Neuron (in vitro differentiated cells): ENCODE results near the gene TNS2.
A peak's percentile ranks its signal among the peaks of the same experiment; 100 is the strongest.

ENCODE experiments used
- H2AFZ ChIP-seq: one replicate; pipeline ENCODE4 v1.6.1; 2013; ENCODE audit warnings: low read depth, mild to moderate bottlenecking, inconsistent platforms, low read length, moderate library complexity
- H3K27me3 ChIP-seq: one replicate; pipeline ENCODE4 v1.6.1; 2013; ENCODE audit warnings: low read length; ENCODE audit not compliant: insufficient read depth
- H3K36me3 ChIP-seq: one replicate; pipeline ENCODE4 v1.6.1; 2013; ENCODE audit warnings: low read length; ENCODE audit not compliant: insufficient read depth
- H3K4me1 ChIP-seq: one replicate; pipeline ENCODE4 v1.6.1; 2013; ENCODE audit warnings: low read length; ENCODE audit not compliant: insufficient read depth
- H3K4me3 ChIP-seq: 2 replicates; pipeline ENCODE4 v1.5.1; 2013; ENCODE audit warnings: mild to moderate bottlenecking, low read length, moderate library complexity
- H3K9me3 ChIP-seq: one replicate; pipeline ENCODE4 v1.6.1; 2013; ENCODE audit warnings: low read length

The TNS2 gene

GRCh38 chr12:53047221-53048032 lies 2.4 kb upstream of the TNS2 start:
- Histone ChIP-seq H2AFZ (peak overlapping the region; percentile 69), H3K9me3 (no peaks in the 10 kb centered on the region), H3K36me3 (peaks cover 4% of the 10 kb centered on the region), H3K4me3 (peak overlapping the region; percentile 66), H3K4me1 (peaks cover 53% of the 10 kb centered on the region), H3K27me3 (no peaks in the 10 kb centered on the region)

- peaks cover 53% of the 10 kb centered on the region for H3K4me1 ChIP-seq
Observed at GRCh38 chr12:53048033-53048779, 1.7 kb upstream of the TNS2 start.

DNA sequence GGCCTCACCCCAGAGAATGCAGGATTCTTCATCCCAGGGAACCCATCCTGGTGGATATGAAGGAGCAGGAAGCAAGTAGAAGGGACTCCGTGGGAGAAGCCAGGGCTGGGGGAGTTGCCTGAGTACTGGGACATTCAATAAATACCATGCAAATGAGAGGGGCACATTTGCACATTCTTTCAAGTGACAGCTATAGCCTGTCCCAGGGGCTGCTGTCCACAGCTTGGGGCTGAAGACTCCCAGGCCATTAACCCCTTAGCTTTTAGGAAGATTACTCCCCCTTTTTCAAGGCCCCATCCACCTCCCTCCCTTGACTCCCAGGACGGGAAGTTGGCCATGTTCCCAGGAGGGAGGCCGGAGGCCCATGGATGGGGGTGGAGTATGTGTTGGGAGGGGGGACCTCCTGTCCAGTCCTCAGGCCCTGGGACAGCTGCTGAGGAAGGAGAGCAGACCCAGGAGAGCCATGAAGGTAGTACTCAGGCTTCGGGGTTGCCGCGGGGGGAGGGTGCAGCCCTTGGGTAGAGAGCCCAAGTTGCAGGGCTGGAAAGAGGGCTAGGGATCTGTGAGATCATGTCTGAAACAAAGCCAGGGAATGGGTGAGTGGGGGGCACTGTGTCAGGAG lies 974 bp upstream of the TNS2 start:
- Histone ChIP-seq H3K36me3 (no peaks in the 10 kb centered on the region), H2AFZ (no peak overlapping the region), H3K4me1 (peaks cover 53% of the 10 kb centered on the region), H3K27me3 (no peaks in the 10 kb centered on the region), H3K4me3 (peak overlapping the region; percentile 34), H3K9me3 (no peaks in the 10 kb centered on the region)

More at GRCh38 chr12:53048033-53048779, 1.7 kb upstream of the TNS2 start:
- Histone ChIP-seq H3K9me3 (no peaks in the 10 kb centered on the region), H3K4me3 (peak overlapping the region; percentile 39), H3K27me3 (no peaks in the 10 kb centered on the region), H2AFZ (no peak overlapping the region), H3K36me3 (no peaks in the 10 kb centered on the region)

DNA sequence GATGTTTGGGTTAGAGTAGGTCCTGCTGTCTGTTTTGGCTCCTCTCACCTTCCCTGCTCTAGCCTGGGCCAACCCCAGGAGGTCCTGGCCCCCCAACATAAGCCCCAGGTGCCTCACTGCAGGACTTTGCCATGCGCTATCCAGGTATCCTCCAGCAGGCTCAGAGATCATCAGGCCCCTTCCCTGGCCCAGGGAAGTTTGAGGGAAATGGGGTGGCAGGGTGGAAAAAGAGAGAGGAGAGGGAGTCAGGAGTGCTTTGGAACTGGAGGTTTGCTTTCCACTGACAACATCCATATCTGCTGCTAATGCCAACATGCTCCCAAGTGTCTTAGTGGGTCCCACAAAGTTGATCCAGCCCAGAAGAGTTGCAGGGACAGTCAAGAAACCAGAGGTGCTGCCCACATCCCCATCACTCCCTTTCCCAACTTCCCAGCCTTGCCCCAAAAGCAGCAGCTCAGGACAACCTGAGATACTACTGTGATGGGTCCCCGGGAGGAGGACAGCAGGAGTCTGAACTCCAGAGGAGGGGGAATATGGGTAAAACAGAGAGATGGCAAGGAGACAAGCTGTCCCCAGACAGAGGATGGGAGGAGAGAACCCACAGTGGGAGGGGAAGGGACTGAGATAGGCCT lies 677 bp downstream of the TNS2 start:
- H3K4me1 ChIP-seq = peaks cover 52% of the 10 kb centered on the region
- H3K4me3 ChIP-seq = peak overlapping the region; percentile 34
- no peaks in the 10 kb centered on the region for H3K36me3 ChIP-seq

GRCh38 chr12:53051058-53051880 lies 1.4 kb downstream of the TNS2 start:
- Histone ChIP-seq H3K9me3 (no peaks in the 10 kb centered on the region), H2AFZ (no peak overlapping the region), H3K4me1 (peaks cover 48% of the 10 kb centered on the region), H3K27me3 (no peaks in the 10 kb centered on the region), H3K4me3 (no peak overlapping the region), H3K36me3 (no peaks in the 10 kb centered on the region)

More for the DNA sequence above, 677 bp downstream of the TNS2 start:
- Histone ChIP-seq H3K9me3 (no peaks in the 10 kb centered on the region), H3K27me3 (no peaks in the 10 kb centered on the region), H2AFZ (no peak overlapping the region)

- Histone ChIP-seq H3K4me1 (peaks cover 45% of the 10 kb centered on the region), H3K36me3 (no peaks in the 10 kb centered on the region), H3K27me3 (no peaks in the 10 kb centered on the region), H2AFZ (no peak overlapping the region), H3K4me3 (no peak overlapping the region), H3K9me3 (no peaks in the 10 kb centered on the region)
Observed at GRCh38 chr12:53051881-53052412, 2.1 kb downstream of the TNS2 start.

DNA sequence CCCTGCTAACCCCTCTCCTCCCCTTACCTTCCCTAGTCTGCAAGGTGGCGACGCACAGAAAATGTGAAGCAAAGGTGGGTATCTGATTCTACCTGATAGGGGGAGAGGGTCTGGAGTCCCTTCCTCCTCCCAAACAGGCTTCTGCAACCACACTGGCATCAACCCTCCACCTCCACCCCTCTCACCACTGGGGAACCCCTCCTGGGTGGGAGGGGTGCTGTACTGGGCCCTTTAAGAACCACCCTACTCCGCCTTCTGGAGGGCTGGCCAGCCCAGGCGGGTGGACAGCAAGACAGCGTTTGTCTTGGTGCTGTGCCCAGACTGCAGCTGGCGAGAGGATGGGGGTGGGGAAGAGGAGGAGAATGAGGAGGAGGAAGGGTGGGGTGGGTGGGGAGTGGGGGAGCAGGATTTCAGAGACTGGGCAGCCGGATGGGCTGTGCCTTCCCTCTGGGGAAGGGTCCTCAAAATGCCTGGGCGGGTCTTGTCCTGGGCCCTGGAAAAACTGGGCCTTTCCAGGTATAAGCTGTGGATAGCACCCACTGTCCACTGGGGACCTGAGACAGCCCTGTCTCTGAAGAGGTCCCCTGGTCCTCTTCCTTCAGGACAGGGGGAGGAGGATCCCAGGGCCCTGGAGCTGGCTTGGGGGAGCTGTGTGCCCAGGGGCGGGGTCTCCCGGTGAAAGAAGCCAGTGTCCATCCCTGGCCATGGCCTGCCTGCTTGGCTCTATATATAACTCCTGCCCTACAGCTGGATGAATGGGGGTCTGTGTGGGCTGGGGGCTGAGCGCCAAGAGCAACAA lies 2.8 kb downstream of the TNS2 start:
- Histone ChIP-seq H3K27me3 (no peaks in the 10 kb centered on the region), H2AFZ (no peak overlapping the region), H3K4me1 (peaks cover 44% of the 10 kb centered on the region), H3K9me3 (no peaks in the 10 kb centered on the region), H3K4me3 (no peak overlapping the region), H3K36me3 (no peaks in the 10 kb centered on the region)

- Histone ChIP-seq H3K4me3 (no peak overlapping the region), H3K9me3 (no peaks in the 10 kb centered on the region), H3K36me3 (no peaks in the 10 kb centered on the region), H2AFZ (no peak overlapping the region), H3K4me1 (peaks cover 35% of the 10 kb centered on the region), H3K27me3 (no peaks in the 10 kb centered on the region)
Observed at GRCh38 chr12:53053218-53054111, 3.6 kb downstream of the TNS2 start.

GRCh38 chr12:53054112-53054878 lies 4.4 kb downstream of the TNS2 start:
- Histone ChIP-seq H3K36me3 (no peaks in the 10 kb centered on the region), H3K4me1 (peaks cover 27% of the 10 kb centered on the region), H3K9me3 (no peaks in the 10 kb centered on the region), H3K27me3 (no peaks in the 10 kb centered on the region), H2AFZ (no peak overlapping the region), H3K4me3 (no peak overlapping the region)

GRCh38 chr12:53055471-53056266 lies 5.8 kb downstream of the TNS2 start:
- H2AFZ ChIP-seq = no peak overlapping the region
- no peaks in the 10 kb centered on the region for H3K36me3 ChIP-seq
- H3K4me1 ChIP-seq = peaks cover 13% of the 10 kb centered on the region
- no peak overlapping the region for H3K4me3 ChIP-seq
- no peaks in the 10 kb centered on the region for H3K27me3 ChIP-seq
- H3K9me3 ChIP-seq = no peaks in the 10 kb centered on the region
